LNCAP (cell line): ENCODE data around the gene MPP4.

ENCODE experiments used
- TF ChIP-seq, protein P1 (sequence below): fragments of 450-650 bp; IDR thresholded peaks from 2 replicates; pipeline ENCODE4 v1.5.1; 2017; ENCODE audit warnings: mild to moderate bottlenecking

The MPP4 gene

DNA sequence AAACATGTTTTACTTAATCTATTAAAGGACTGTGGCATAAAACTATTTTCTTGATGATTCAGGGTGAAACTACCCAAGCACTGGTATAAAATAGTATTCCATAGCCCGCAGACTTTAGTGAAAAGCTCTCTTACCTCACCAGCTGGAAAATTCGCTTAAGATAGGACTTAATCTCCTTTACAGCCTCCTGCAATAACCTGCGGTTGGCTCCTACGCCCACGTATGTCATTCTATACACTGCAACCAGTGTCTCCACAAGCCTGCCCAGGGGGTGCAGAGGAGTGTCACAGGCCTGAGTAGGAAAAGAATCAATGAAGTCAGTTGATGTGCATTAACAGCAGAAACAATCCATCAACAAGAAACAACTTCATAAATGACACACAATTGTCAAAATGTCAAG is 11.3 kb upstream of the MPP4 start:
- TF ChIP-seq, protein P1, sequence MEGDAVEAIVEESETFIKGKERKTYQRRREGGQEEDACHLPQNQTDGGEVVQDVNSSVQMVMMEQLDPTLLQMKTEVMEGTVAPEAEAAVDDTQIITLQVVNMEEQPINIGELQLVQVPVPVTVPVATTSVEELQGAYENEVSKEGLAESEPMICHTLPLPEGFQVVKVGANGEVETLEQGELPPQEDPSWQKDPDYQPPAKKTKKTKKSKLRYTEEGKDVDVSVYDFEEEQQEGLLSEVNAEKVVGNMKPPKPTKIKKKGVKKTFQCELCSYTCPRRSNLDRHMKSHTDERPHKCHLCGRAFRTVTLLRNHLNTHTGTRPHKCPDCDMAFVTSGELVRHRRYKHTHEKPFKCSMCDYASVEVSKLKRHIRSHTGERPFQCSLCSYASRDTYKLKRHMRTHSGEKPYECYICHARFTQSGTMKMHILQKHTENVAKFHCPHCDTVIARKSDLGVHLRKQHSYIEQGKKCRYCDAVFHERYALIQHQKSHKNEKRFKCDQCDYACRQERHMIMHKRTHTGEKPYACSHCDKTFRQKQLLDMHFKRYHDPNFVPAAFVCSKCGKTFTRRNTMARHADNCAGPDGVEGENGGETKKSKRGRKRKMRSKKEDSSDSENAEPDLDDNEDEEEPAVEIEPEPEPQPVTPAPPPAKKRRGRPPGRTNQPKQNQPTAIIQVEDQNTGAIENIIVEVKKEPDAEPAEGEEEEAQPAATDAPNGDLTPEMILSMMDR, result no peak

DNA sequence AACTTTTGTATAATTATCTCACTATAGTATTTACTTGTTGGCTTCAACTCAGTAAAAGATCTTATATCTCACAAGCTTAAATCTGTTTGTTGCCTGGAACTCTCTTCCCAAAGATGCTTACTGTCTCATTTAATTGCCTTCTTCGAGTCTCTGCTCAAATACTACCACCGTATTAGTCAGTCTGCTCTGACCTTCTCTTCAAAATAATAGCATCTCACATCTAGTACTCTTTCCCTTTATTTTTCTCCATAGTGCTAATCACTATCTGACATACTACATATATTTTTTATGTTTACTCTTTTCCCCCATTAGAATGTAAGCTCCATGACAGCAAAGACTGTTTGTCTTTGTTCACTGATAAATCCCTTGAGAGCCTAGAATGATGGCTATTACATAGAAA is 10.6 kb upstream of the MPP4 start:
- TF ChIP-seq, protein P1, result no peak

DNA sequence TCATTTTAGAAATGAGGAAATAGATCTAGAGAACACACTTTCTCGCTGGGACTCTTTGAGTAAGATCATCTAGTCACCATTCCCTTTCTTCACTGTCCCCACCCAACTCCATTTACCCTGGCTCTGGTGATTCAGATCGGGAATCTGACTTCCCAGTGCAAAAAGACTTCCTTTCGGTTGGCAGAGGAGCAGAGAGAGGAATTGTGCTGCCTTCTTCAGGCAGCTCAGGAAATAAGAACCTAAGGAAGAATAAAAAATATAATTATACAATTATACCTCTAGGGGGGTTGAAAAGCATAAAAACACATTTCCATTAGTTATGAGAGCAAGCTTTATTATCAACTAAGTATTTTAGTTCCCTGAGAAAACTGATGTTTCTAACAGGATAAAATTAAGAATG is 9.3 kb upstream of the MPP4 start:
- TF ChIP-seq, protein P1, result no peak

DNA sequence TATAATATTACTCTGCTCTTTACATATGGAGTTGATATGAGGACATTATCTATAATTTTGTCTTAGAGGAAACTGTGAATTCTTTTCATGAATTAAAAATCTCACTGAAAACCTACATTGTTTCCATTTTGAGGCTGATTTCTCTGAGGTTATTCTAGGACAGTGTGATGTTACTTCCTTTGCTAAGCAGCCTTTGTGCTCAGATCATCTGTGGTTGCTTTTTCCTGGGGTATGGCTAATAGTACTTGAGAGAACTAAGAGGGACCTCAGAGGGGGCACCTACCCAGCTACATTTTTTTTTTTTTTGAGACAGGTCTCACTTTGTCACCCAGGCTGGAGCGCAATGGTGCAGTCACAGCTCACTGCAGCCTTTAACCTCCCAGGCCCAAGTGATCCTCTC is 8.7 kb upstream of the MPP4 start:
- TF ChIP-seq, protein P1, result no peak

DNA sequence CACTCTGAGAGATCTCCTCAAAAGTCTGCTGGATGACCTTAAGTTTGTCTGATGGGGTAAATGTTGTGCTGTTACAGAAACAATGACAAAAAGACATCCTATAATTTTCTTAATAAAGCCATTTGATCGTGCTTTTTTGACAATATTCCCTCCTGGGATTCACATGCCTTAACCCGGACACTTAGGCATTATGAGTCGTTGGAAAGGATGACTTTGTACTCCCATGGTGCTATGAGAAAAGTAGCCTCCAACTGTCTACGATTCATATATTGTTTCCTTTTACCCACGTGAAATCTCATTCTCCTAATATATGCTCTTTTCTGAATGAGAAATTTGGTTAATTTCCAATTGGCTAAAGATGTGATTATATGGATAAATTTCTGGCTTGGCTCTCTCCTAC is 6.1 kb upstream of the MPP4 start:
- TF ChIP-seq, protein P1, result no peak

DNA sequence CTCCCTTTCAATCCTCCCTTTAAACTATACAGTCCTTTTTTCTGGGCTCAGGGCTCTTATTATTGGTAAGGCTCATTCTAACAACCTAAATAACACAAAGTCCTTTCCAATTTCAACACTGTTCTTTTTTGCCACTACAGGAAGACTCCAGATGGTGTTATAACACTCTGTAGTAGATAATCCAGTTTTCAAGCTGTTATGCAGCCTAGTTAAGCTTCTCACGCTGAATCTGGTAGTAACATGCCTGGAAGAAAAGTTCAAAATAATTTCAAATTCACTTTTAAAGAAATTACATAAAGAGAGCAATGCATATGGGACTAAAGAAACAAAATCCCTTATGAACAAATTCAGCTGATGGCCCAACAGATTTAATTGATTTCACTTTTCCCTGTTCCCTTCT is 3.2 kb upstream of the MPP4 start:
- TF ChIP-seq, protein P1, result no peak

DNA sequence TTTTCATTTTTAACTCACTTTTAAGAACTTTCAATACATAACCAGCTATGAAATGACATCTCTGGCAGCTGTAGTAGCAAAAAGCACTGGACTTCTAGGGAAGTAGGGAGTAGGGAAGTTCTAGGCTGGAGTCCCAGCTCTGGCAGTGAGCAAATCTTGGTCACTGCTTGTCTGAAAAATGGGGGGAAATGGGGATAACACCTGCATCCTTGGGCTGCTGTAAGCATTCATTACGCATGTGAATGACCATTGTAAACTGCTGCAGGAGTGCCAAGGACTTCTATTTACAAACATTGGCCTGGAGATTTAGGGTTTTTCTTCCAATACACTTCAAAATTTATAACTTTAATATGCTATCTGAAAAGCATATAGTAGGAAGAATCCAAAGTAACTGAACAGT is 972 bp upstream of the MPP4 start:
- TF ChIP-seq, protein P1, result no peak

DNA sequence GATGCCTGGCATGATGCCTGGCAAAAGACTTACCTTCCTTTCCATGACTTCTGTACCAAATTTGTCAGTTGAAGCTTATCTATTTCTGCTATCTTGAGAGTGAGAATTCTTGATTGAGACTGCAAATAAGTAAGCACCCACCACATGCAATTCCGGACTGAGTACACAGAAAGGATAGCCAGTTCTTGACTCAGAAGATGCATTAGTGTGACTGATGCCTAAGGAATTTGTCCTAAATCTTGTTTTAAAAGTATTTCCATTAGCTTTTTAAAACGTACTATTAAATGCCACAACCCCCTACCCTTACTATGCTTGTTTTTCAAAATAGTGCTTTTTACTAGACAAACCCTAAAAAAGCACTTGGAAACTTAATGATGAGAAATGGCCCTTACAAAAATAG is 545 bp downstream of the MPP4 start:
- TF ChIP-seq, protein P1, result no peak
